ENCODE results near the gene FLT4.
"Not testable (repeated sequence)": the region's sequence is repeated elsewhere in the genome, so short reads cannot be mapped to it uniquely, and the experiment has no call there.

FLT4 gene

GRCh38 chr5:180649297-180650039 lies at the start of gene FLT4:
TSS of gene FLT4 (minus strand) at chr5:180649600. CDS start at chr5:180649545, 55 bp downstream.
- no peak for DNase-seq

GRCh38 chr5:180699042-180699441 lies 49.6 kb upstream of the FLT4 start:
- no peak for DNase-seq

GRCh38 chr5:180696116-180696515 lies 46.7 kb upstream of the FLT4 start:
- DNase-seq = no peak

DNA sequence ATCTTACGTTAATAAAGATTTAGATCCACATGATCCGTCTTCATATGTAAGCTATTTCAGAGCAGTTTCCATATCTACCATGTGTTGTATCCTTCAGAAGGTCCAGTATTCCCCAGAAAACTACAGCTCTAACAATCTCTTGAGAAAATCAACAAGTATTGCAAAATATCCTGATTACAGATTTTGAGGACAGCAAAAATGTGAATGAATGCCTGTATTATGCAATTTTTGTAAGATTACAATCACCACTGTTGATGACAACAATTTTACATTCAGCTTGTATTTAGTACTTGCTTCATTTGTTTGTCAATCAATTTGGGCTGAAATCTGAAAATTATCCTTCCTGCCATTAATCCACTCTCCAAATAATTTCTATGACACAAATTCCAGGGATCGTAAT lies 43.0 kb upstream of the FLT4 start:
- no peak for DNase-seq

DNA sequence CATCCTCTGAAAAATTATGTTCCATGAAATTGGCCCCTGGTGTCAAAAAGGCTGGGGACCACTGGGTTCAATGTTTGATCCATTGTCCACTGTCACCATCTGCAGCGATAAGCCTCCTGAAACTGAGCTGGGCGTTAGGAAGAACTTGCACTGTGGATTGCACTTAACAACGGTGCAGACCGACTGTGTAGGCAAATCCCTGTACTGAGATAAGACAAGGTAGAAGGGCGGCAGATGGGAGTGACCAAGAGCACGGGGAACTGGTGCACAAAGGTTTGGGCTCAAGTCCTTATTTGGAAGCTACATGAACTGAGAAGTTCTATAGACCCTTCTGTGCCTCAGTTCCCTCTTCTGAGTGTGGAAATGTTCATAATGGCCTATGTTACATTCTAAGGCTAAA lies 41.6 kb upstream of the FLT4 start:
- no peak for DNase-seq

GRCh38 chr5:180690562-180690961 lies 41.2 kb upstream of the FLT4 start:
- DNase-seq = no peak

DNA sequence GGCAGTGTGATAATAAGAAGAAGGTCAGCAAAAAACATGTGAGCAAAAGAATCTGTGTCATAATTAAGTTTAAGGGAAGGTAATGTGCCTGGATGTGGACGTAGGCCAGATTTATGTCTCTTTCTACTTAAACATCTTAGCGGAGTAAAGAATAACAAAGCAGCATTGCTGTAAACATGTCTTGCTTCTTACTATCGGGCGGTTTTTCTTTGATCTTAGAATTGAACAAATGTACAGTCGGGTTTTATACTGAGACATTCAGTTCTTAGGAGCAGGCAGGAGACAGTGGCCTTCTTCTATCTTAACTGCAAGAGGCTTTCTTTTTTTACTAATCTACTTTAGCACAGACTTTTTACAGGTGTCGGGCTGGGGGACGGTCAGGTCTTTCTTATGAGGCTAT lies 40.4 kb upstream of the FLT4 start:
- no peak for DNase-seq

- DNase-seq = no peak
Measured at GRCh38 chr5:180689071-180689694, 39.8 kb upstream of the FLT4 start.

GRCh38 chr5:180688330-180689070 lies 39.1 kb upstream of the FLT4 start:
- DNase-seq = no peak

- DNase-seq = not testable (repeated sequence)
Measured at GRCh38 chr5:180686799-180687198, 37.4 kb upstream of the FLT4 start.

- DNase-seq = no peak
Measured at GRCh38 chr5:180684623-180685161, 35.3 kb upstream of the FLT4 start.

DNA sequence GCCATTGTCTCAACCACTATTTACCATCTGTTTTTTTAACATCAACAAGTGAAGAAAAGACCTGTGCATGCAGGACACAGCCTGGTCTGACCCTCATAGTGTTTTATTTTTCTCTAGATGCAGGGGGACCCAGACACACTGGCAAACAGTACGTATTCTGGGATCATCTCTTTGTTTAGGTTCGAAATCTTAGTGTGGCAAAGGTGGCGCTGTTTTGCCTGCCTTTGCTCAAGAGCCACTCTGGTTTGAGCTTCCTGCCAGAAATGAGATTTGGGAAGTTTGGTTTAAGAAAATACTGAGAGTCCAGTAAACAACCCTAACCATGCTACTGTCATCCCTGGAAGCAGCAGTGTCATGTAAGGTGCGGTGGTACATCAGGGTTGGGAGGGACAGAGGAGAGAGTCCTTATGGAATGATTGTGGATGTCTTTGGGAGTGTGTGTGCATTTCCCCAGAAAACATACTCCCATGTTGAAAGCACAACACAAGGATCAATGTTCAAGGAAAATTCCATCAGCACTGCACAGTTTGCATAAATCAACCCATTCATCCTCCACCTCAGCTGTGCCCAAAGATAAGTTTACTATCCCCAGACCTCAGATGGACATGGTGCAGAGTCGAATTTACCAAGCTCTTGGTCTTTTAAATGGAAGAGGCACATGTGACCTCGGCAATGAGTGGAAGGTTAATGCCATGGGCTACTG lies 34.0 kb upstream of the FLT4 start:
- DNase-seq = no peak

GRCh38 chr5:180682560-180682959 lies 33.2 kb upstream of the FLT4 start:
- DNase-seq = no peak

GRCh38 chr5:180682008-180682407 lies 32.6 kb upstream of the FLT4 start:
- DNase-seq = not testable (repeated sequence)

DNA sequence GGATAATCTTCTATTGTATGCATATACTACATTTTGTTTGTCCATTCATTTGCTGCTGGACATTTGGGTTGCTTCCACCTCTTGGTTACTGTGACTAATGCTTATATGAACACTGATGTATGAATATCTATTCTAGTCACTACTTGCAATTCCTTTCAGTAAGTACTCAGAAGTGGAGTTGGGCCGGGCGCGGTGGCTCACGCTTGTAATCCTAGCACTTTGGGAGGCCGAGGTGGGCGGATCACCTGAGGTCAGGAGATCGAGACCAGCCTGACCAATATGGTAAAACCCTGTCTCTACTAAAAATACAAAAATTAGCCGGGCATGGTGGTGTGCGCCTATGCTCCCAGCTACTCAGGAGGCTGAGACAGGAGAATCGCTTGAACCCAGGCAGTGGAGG lies 28.9 kb upstream of the FLT4 start:
- DNase-seq = not testable (repeated sequence)

DNA sequence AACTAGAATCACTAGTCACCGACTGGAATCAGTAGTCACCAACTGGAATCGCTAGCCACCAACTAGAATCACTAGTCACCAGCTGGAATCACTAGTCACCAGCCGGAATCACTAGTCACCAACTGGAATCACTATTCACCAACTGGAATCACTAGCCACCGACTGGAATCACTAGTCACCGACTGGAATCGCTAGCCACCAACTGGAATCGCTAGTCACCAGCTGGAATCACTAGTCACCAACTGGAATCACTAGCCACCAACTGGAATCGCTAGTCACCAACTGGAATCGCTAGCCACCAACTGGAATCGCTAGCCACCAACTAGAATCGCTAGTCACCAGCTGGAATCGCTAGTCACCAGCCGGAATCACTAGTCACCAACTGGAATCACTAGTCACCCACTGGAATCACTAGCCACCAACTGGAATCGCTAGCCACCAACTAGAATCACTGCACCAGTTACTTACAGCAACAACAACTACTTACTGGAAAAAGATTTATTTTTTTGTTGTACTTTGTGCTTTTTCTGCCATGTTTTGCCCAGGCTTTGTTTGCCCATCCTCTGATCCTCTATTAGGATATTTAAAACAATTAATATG lies 25.7 kb upstream of the FLT4 start:
- no peak for DNase-seq

DNA sequence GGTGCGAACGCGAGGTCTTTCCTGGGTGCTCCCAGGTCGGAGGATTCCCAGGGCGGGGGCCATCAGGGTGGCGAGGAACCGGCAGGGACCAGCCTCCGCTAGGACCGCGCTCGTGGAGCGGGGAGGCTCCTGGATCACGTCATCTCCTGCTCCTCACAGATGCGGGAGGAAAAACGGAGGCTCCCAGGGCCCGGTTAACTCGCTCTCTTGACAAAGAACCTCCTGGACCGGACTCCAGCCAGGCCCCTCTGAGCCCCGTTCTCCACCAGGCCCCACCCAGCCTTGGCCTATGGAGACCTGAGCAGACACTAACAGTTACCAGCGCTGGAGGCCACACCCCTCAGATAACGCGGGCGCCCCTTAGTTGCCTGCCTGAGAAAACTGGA lies 24.7 kb upstream of the FLT4 start:
- not testable (repeated sequence) for DNase-seq

DNA sequence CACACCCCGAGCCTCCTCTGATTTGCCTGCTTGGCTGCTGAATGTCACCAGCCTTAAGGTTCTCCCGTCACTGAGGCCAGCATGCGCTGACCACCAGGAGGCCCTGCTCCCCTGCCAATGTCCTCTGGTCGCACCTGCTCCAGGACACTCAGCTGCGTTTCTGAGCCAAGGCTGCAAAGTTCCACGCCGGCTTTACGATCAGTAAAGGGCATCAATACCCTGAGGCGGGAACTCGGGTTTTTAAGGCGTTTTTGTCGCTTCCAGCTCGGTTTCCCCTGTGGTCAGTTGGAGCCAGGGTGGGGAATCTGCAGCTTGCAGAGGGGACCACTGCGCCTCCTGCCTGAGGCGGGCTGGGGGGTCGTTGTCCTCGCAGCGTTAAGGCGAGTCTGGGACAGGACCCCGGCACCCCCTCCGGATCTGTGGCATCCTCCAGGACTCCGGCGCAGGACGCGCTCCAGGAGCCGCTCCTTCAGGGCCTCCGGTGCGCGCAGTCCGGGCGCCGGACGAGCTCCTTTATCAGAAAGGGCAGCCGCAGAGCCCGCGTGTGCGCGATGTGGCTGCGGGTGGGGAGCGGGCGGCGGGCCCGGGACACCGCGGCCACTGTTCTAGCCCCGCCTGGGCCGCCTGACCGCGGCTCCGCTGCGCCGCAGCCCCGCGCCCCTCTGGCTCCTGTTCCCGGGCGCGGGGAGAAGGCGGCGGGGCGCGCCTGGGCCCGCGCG lies 24.1 kb upstream of the FLT4 start:
- no peak for DNase-seq

GRCh38 chr5:180671958-180672524 lies 22.6 kb upstream of the FLT4 start:
- DNase-seq = not testable (repeated sequence)

DNA sequence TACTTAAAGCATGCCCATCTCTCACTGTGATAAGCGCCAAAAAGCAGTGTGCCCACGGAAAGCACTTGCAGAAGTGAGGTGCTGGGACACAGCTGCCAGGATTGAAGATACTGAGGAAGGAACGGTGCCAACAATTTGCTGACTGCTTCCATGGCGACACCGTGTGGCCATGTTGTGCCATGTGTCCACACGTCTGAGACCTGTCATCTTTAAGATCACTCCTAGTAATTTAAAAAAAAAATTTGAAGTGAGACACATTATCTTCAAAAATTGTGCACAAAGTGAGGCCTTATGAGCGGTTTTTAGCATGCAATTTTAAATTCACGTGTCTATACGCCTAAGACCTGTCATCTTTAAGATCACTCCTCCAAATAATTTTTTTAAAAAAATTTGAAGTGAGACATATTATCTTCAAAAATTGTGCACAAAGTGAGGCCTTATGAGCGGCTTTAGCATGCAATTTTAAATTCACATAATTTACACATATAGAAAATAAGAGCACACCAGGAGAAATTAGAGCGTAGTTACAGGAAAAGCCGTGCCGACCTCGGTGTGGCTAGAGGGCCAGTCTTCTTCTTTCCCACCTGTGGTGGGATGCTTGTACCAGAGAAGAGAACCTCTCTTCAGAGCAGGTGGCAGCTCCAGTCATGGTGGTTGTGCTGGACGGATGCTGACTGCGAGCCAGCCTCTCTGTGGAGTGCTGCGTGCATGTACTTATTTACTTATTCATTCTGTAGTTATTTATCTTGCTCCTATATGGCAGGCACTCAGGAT lies 21.4 kb upstream of the FLT4 start:
- peak; percentile 30 for DNase-seq

- no peak for DNase-seq
Measured at GRCh38 chr5:180670157-180670556, 20.8 kb upstream of the FLT4 start.

Data from NCI-H2171 treated with DMSO at 0.1 percent for 48 hours (cell line).